OCI-LY7 (cell line): Measurements from ENCODE around the gene INSYN2B.

Source experiments
- EZH2phosphoT487 ChIP-seq: fragments of 200-600 bp; sonication (generic); IDR thresholded peaks from 2 replicates; pipeline ENCODE4 v1.6.1; 2018; ENCODE audit warnings: low read depth, borderline replicate concordance, mild to moderate bottlenecking, mixed run types, antibody characterized with exemption, low read length, moderate library complexity, mixed read lengths
- TF ChIP-seq, protein P1 (sequence below): fragments of 200-600 bp; sonication (generic); conservative IDR thresholded peaks from 2 replicates; pipeline ENCODE4 v1.5.1; 2014; ENCODE audit warnings: mild to moderate bottlenecking, antibody characterized with exemption, low read length, moderate library complexity, mixed read lengths

GRCh38 chr5:169886677-169887076 is 93.6 kb downstream of the INSYN2B start:
- TF ChIP-seq, protein P1, sequence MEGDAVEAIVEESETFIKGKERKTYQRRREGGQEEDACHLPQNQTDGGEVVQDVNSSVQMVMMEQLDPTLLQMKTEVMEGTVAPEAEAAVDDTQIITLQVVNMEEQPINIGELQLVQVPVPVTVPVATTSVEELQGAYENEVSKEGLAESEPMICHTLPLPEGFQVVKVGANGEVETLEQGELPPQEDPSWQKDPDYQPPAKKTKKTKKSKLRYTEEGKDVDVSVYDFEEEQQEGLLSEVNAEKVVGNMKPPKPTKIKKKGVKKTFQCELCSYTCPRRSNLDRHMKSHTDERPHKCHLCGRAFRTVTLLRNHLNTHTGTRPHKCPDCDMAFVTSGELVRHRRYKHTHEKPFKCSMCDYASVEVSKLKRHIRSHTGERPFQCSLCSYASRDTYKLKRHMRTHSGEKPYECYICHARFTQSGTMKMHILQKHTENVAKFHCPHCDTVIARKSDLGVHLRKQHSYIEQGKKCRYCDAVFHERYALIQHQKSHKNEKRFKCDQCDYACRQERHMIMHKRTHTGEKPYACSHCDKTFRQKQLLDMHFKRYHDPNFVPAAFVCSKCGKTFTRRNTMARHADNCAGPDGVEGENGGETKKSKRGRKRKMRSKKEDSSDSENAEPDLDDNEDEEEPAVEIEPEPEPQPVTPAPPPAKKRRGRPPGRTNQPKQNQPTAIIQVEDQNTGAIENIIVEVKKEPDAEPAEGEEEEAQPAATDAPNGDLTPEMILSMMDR: no peak
- TF ChIP-seq EZH2phosphoT487: no peak
